HG03045 (cell line): ENCODE results near the gene AMBRA1.

Experiments used
- ATAC-seq: cut with Tn5 transposase; IDR thresholded peaks from one replicate; pipeline ENCODE4 v1.9.1; 2021; ENCODE audit warnings: mild to moderate bottlenecking, moderate library complexity; ENCODE audit not compliant: unreplicated experiment

The AMBRA1 gene

GRCh38 chr11:46356924-46357482 lies 236.8 kb downstream of the AMBRA1 start:
- ATAC-seq, result no peak

- ATAC-seq, result no peak
These were observed 240.1 kb downstream of the AMBRA1 start for GRCh38 chr11:46353698-46354097.

- no peak for ATAC-seq
These were observed 241.6 kb downstream of the AMBRA1 start for GRCh38 chr11:46352063-46352841.

- ATAC-seq, result no peak
These were observed 242.2 kb downstream of the AMBRA1 start for GRCh38 chr11:46351606-46352005.

GRCh38 chr11:46351148-46351547 lies 242.7 kb downstream of the AMBRA1 start:
- ATAC-seq, result no peak

- no peak for ATAC-seq
These were observed 243.1 kb downstream of the AMBRA1 start for GRCh38 chr11:46350695-46351094.

- no peak for ATAC-seq
These were observed 245.0 kb downstream of the AMBRA1 start for GRCh38 chr11:46348566-46349401.

- ATAC-seq, result peak; percentile 6
These were observed 246.0 kb downstream of the AMBRA1 start for GRCh38 chr11:46347637-46348311.

- peak; percentile 78 for ATAC-seq
These were observed 246.8 kb downstream of the AMBRA1 start, which contains the start of gene DGKZ for GRCh38 chr11:46346886-46347636. Gene DGKZ (plus strand): TSS chr11:46347463. CDS start chr11:46347660, 197 bp downstream.
